ENCODE measurements around the gene MYLIP.
"Not testable (repeated sequence)": the region's sequence is repeated elsewhere in the genome, so short reads cannot be mapped to it uniquely, and the experiment has no call there.

MYLIP gene

DNA sequence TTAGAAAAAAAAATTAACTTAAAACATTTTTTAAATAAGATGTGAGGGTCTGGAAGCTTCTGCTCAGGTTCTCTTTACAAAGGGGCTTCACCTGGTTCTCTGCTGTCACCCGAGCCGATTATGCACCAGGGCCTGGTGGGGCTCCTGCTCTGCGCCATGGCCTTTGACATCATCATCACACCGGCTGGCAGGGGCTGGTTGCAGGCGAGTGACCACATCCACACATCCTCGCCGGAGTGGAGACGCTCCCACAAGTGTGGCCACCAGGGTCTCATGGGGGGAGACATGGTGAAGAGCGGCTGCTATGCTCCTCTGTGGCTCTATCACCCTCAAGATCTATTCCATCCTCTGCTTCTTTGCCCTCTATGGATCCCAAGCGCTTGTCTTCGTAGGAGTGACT, 31.9 kb downstream of the MYLIP start:
- no peak overlapping the region for H3K4me3 ChIP-seq
- in situ Hi-C loops (cut with MboI; ENCODE audit: low sequenced_read_pairs): no loop called here
- peaks cover 19% of the 10 kb centered on the region for H3K4me1 ChIP-seq

DNA sequence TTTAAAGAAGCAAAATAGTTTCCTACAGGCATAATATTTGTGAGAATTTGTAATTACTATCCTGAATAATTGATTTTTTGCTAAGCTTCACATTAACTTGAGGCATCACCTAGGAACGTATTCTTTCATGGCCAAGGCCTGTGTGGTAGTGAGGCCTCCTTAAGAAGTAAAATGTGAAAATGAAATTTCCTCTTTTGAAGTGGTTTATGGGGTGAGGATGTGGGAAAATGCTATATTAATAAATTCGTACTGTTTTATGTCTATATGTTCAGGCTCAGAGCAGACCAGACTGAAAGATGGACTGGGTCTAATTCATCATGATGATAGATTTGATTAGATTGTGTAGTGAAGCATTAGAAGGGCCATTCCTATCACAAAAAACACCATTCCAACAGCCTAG, 33.1 kb downstream of the MYLIP start:
- Histone ChIP-seq H3K9me3 (no peaks in the 10 kb centered on the region), H3K36me3 (replicated peaks) (no peaks in the 10 kb centered on the region), H3K4me1 (peaks cover 30% of the 10 kb centered on the region), H3K27me3 (ENCODE audit: low read depth) (no peaks in the 10 kb centered on the region), H3K4me3 (no peak overlapping the region)
- in situ Hi-C loops (cut with MboI; ENCODE audit: low sequenced_read_pairs): no loop called here
- no peak for DNase-seq (ENCODE audit: low spot score in 2 of 2)

More for the DNA sequence above, 31.9 kb downstream of the MYLIP start:
- H3K36me3 ChIP-seq (replicated peaks): no peaks in the 10 kb centered on the region
- H3K27me3 ChIP-seq (ENCODE audit: low read depth): no peaks in the 10 kb centered on the region
- no peaks in the 10 kb centered on the region for H3K9me3 ChIP-seq
- no peak for DNase-seq (ENCODE audit: low spot score in 2 of 2)

DNA sequence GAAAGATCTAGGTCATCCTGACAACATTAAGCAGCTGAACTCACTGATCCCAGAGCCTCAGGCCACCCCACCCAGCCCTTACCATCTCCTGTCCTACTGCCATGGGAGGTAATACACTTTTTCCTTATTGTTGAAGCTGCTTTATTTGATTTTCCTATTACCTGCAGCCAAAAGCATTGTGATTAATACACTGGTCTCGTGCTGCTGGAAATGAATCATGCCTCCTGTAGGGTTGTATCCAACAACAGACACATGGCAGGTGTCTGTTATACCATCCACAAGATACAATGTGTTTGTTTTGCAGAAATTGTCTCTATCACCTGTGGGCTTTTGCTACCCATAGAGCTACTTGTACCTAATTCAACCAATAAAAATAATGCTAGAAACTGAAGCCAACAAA, 34.2 kb downstream of the MYLIP start:
- Histone ChIP-seq H3K36me3 (replicated peaks) (no peaks in the 10 kb centered on the region), H3K4me3 (no peak overlapping the region), H3K4me1 (peaks cover 29% of the 10 kb centered on the region), H3K9me3 (no peaks in the 10 kb centered on the region), H3K27me3 (ENCODE audit: low read depth) (no peaks in the 10 kb centered on the region)
- DNase-seq (ENCODE audit: low spot score in 2 of 2): no peak
- in situ Hi-C loops (cut with MboI; ENCODE audit: low sequenced_read_pairs): no loop called here

DNA sequence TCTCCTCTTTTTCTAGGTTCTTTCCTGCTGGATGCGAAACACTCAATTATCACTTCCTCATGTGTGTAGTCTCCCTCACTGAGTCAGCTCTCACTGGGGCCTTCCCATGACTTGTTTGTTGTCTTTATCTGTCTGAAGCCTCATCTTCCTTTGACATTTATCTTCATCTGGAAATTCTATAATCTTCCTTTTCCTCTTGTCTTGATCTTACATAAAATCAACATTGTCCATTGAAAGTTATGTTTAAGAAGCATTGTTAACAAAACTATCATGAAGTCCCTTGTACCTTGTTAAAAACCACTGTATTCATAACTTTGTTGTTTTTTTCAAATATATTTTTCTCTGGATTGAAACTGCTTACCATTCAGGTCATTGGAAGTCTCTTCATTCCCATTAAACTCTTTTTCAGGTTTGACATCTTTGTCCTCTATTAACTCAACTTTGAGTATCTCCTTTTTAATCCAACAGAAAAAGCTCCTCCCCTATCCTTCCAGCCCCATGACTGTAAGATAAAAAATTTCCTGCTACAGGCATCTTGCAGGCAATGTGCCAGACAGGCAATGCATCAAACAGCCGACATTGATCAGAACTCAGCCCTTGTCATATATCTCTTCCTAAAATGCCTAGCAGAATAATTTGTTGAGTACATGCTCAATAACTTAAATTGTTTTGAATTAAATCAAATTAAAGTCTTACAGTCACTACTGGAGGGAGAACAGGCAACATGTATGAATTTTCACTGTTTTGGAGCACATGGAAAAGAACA, 34.8 kb downstream of the MYLIP start:
- DNase-seq (ENCODE audit: low spot score in 2 of 2): no peak
- H3K9me3 ChIP-seq: no peaks in the 10 kb centered on the region
- H3K4me3 ChIP-seq: no peak overlapping the region
- peaks cover 32% of the 10 kb centered on the region for H3K4me1 ChIP-seq
- no peaks in the 10 kb centered on the region for H3K27me3 ChIP-seq (ENCODE audit: low read depth)
- in situ Hi-C loops (cut with MboI; ENCODE audit: low sequenced_read_pairs): no loop called here
- H3K36me3 ChIP-seq (replicated peaks): no peaks in the 10 kb centered on the region

DNA sequence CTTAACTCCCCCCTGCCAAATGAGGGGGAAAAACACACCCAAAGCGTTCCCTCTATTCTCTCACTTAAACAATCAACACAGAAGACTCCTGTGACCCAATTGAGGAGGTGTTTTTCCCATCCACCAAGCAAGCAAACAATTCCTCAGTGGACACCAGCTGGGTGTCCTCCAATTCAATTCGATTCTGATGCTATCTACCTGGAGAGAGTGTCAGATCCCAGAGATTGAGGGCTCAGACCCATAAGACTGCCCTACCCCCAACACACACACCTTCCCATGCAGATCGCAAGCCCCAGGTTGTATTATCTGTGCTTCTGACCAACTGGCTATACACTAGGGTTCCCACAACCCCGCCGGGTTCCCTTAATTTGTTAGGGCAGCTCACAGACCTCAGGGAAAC, 36.8 kb downstream of the MYLIP start:
- no peaks in the 10 kb centered on the region for H3K36me3 ChIP-seq (replicated peaks)
- no peak for DNase-seq (ENCODE audit: low spot score in 2 of 2)
- in situ Hi-C loops (cut with MboI; ENCODE audit: low sequenced_read_pairs): no loop called here
- H3K27me3 ChIP-seq (ENCODE audit: low read depth): no peaks in the 10 kb centered on the region
- H3K9me3 ChIP-seq: no peaks in the 10 kb centered on the region
- peaks cover 34% of the 10 kb centered on the region for H3K4me1 ChIP-seq
- no peak overlapping the region for H3K4me3 ChIP-seq

DNA sequence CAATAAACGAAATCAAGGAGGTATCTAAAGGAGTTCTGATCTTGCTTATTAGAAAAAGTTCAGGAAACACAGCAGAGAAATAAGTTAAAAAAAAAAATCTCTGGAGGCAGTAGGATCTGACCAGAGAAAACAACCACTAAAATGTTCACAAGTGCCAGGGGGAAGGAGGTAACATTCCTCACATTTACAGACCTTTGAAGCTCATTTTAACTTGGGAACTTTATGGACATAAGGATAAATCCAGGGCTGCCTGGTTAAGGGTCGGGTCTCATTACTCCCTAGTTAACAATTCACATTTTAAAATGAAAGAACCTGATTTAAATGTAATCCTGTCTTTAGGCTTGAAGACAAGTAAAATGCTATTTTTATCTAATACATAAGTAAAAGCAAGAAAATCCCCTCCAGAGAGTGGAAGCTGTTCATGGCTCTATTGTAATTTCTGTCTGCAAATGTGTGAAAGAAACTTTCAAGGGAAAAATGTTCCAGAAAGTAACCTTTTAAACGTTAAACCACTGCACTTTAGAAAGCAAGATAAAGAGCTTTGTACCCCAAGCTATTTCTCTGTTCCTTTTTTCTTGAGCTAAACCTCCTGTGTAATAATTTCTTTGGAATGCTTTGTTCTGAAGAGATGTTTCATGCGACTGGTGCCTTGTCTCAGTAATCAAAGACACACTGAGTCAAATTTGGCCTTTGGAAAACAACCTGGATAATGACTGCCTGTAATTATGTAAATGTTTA, 38.2 kb downstream of the MYLIP start:
- Histone ChIP-seq H3K4me1 (peaks cover 34% of the 10 kb centered on the region), H3K4me3 (no peak overlapping the region), H3K9me3 (no peaks in the 10 kb centered on the region), H3K36me3 (replicated peaks) (no peaks in the 10 kb centered on the region), H3K27me3 (ENCODE audit: low read depth) (no peaks in the 10 kb centered on the region)
- in situ Hi-C loops (cut with MboI; ENCODE audit: low sequenced_read_pairs): no loop called here
- DNase-seq (ENCODE audit: low spot score in 2 of 2): peak; percentile 53 to 97

DNA sequence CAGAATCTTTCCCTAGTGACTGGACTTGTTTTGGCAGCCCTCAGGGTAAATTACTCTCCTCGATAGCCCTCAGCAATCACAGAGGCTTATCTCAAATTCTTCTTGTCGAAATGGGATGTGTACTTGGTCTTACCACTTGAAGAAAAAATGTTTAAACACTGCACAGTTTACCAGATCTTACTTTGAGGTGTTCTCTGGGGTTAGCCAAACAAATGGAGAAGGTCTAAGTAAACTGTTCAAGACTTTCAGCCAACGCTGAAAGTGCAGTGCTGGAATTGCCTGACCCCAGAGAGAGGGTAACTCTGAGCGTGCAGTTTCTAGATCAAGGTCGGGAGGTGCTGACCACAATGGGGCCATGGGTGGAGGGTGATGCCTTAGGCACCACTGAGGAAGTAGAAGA, 39.2 kb downstream of the MYLIP start:
- Histone ChIP-seq H3K4me1 (peaks cover 34% of the 10 kb centered on the region), H3K27me3 (ENCODE audit: low read depth) (no peaks in the 10 kb centered on the region), H3K4me3 (no peak overlapping the region), H3K9me3 (no peaks in the 10 kb centered on the region), H3K36me3 (replicated peaks) (no peaks in the 10 kb centered on the region)
- DNase-seq (ENCODE audit: low spot score in 2 of 2): no peak
- in situ Hi-C loops (cut with MboI; ENCODE audit: low sequenced_read_pairs): no loop called here

DNA sequence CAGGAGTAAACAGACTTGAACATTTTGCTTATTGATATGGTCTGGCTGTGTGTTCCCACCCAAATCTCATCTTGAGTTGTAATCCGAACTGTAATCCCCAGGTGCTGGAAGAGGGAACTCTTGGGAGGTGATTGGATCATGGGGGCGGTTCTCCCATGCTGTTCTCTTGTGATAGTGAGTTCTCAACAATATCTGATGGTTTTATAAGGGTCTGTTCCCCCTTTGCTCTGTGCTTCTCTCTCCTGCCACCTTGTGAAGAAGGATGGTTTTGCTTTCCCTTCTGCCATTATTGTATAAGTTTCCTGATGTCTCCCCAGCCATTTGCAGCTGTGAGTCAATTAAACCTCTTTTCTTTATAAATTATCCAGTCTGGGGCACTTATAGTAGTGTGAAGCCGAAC, 40.0 kb downstream of the MYLIP start:
- Histone ChIP-seq H3K4me3 (no peak overlapping the region), H3K36me3 (replicated peaks) (no peaks in the 10 kb centered on the region), H3K9me3 (no peaks in the 10 kb centered on the region), H3K27me3 (ENCODE audit: low read depth) (no peaks in the 10 kb centered on the region), H3K4me1 (peaks cover 30% of the 10 kb centered on the region)
- in situ Hi-C loops (cut with MboI; ENCODE audit: low sequenced_read_pairs): no loop called here
- peak; percentile 68 to 84 for DNase-seq (ENCODE audit: low spot score in 2 of 2)

DNA sequence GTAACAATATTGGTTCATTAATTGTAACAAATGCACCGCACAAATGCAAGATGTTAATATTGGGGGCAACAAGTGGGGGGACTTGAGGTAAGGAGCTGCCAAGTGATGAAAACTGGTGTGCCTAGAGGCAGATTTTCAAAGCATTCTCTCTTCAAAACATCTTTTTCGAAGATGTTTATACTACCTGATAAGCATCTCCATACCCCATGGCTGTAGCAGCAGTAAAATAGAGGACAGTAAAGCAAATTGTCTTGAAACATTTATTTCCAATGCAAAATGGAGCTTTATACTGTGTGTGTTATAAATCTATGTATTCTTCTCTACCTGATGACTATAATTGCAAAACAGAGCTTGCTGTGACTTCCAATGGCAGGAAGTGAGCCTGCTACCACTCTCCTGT, 42.5 kb downstream of the MYLIP start:
- in situ Hi-C loops (cut with MboI; ENCODE audit: low sequenced_read_pairs): no loop called here
- no peak for DNase-seq (ENCODE audit: low spot score in 2 of 2)
- Histone ChIP-seq H3K4me3 (no peak overlapping the region), H3K36me3 (replicated peaks) (no peaks in the 10 kb centered on the region), H3K27me3 (ENCODE audit: low read depth) (no peaks in the 10 kb centered on the region), H3K4me1 (peaks cover 19% of the 10 kb centered on the region), H3K9me3 (no peaks in the 10 kb centered on the region)

DNA sequence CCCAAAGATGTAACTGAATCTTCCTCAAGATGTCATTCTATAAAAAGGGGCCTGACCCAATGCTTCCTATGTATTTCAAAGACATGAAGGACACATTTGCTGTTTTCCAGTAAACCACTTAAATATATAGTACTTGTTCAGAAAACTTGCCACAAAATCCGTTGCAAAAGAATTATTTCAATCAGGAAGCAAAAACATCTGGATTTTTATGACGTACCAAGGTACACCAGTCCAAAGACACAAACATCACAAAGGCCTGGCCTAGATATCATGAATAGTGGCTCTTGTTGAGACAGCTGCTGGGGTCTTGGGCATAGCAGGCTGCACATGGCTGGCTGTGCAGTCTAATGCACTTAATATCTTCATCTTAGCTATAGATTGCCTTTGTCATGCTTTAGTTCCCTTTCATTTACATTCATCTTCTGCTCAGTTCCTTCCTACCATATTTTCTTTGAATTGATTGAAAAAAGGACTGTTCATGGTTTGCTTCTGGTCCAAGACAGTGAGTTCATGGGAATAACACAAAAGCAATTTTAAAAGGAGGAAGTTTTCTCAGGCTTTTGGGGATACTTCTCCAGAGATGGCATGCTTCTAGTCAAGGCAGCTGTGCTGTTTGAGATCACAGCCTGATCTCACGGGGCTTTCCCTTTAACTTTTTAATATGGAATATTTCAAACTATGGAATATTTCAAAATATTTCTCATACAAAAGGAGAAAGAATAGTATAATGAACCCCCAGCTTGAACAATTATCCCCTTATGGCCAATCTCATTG, 44.5 kb downstream of the MYLIP start:
- Histone ChIP-seq H3K27me3 (ENCODE audit: low read depth) (no peaks in the 10 kb centered on the region), H3K4me3 (no peak overlapping the region), H3K9me3 (no peaks in the 10 kb centered on the region), H3K36me3 (replicated peaks) (no peaks in the 10 kb centered on the region; the same call in 1 of the 2 replicates), H3K4me1 (peaks cover 5% of the 10 kb centered on the region)
- in situ Hi-C loops (cut with MboI; ENCODE audit: low sequenced_read_pairs): no loop called here
- no peak for DNase-seq (ENCODE audit: low spot score in 2 of 2)

DNA sequence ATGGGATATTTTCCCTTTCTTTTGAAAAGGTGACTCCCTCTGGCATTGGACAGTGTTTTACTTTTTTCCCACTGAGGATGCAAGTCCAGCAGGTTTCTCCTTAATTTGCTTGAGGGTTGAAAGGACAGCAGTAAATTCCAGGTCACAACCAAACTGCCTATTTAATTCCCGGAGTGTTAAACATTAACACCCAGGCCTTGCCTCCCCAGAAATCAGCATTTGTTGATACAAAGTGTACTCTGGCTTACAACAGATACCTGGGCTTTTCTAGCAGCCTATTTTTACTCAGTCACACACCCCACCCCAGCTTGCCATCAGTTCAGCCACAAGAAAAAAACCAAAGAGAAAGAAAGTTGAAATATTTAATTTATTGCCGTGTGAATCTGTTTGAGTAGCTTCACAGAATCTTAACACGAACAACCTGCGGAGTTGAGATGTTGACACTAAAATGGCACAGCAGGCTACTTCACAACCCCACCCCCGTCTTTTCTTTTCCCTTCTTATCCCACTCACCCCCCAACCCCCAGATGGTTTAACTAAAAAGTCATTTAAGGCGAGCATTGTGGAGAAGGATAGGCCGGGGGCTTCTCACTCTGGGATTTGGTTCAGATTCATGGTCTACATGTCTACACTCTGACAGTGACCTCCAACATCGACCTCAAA, 45.7 kb downstream of the MYLIP start:
- Histone ChIP-seq H3K36me3 (replicated peaks) (no peaks in the 10 kb centered on the region; the same call in 1 of the 2 replicates), H3K4me1 (no peaks in the 10 kb centered on the region), H3K9me3 (no peaks in the 10 kb centered on the region), H3K27me3 (ENCODE audit: low read depth) (no peaks in the 10 kb centered on the region), H3K4me3 (no peak overlapping the region)
- in situ Hi-C loops (cut with MboI; ENCODE audit: low sequenced_read_pairs): no loop called here
- no peak for DNase-seq (ENCODE audit: low spot score in 2 of 2)

DNA sequence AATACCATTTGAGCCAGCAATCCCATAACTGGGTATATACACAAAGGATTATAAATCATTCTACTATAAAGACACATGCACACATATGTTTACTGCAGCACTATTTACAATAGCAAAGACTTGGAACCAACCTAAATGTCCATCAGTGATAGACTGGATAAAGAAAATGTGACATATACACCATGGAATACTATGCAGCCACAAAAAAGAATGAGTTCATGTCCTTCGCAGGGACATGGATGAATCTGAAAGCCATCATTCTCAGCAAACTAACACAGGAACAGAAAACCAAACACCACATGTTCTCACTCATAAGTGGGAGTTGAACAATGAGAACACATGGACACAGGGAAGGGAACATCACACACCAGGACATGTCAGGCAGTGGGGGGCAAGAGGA, 47.7 kb downstream of the MYLIP start:
- H3K36me3 ChIP-seq (replicated peaks); H3K9me3 ChIP-seq; H3K27me3 ChIP-seq (ENCODE audit: low read depth); H3K4me1 ChIP-seq; in situ Hi-C loops (cut with MboI; ENCODE audit: low sequenced_read_pairs); DNase-seq (ENCODE audit: low spot score in 2 of 2); H3K4me3 ChIP-seq: not testable (repeated sequence)

DNA sequence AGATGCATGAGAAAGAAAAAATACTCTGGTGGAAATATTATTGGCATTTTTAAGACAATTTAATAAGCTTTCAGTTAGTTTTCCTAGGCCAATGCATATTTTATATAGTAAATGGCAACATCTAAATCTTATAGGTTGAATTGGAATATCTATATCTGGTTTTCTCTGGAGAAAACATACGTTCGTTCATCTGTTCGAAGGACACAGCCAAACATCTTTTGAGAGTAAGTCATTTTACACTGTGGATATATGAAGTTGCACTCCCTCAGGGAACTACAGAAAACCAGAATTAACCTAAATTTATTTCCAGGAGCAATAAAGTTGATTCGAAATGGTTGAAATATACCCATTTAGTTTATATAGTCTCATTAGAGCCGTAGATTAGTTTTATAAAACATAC, 49.0 kb downstream of the MYLIP start:
- Histone ChIP-seq H3K27me3 (ENCODE audit: low read depth) (no peaks in the 10 kb centered on the region), H3K4me3 (no peak overlapping the region), H3K9me3 (no peaks in the 10 kb centered on the region), H3K36me3 (replicated peaks) (no peaks in the 10 kb centered on the region; the same call in 1 of the 2 replicates), H3K4me1 (no peaks in the 10 kb centered on the region)
- DNase-seq (ENCODE audit: low spot score in 2 of 2): no peak
- in situ Hi-C loops (cut with MboI; ENCODE audit: low sequenced_read_pairs): no loop called here
